CD4-positive, alpha-beta T cell treated with Interleukin-21 for 1 hour (primary cell): ENCODE measurements around the gene TOMM7.
"Not testable (repeated sequence)": the region's sequence is repeated elsewhere in the genome, so short reads cannot be mapped to it uniquely, and the experiment has no call there.

Source experiments
- DNase-seq: peaks from one replicate; pipeline ENCODE4 v3.0.0-alpha.2; 2020

The TOMM7 gene

DNA sequence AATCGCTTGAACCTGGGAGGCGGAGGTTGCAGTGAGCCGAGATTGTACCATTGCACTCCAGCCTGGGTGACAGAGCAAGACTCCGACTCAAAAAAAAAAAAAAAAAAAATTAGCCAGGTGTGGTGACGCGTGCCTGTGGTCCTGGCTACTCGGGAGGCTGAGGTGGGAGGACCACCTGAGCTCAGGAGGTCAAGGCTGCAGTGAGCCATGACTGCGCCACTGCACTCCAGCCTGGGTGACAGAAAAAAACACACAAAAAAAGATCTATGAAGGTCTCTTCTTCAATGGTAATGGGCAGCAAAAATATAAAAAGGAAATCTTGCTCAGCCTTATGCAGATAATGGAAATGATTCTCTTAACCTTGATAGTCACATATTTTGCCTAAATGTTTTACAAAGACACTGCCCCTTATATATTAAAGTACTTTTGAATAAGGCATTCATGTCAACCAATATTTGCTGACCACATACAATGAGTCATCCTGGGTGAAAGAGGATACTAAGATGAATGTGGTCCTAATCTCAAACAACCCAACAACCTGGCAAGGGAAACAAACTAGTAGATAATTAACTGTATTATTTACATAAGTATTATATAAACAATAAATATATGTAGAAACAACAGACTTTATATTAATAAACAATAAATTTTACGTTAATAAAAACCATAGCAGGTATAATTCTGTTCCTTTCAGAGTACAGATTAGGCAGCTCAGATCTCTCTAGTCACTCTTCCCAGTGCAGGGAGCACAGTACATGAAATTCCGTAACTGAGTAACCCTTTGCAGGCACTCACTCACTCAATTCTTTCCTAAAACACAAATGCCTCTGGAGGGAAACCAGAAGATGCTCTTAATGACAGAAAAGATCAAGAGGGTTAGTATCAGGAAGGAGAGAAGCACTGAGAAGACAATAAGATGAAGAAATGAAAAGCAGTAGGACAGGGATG is 8.1 kb downstream of the TOMM7 start:
- no peak for DNase-seq

DNA sequence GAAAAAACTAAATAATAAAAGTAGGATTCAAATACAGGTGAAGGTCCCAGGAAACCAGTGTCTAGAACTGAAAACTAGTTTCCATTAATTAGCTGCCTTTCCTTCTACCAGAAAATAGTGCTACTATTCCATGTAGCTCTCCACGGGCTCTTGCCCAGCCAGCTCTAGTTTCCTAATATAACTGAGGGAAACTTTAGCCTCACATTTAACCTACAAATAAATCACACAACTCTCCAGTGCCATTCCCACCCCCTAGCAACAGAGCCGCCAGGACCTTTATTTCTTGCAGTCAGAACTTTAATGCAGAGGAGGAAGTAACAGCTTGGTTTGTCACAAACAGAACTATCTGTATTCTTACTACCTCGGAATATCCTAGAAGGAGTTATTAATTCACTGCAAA is 10.3 kb downstream of the TOMM7 start:
- no peak for DNase-seq

DNA sequence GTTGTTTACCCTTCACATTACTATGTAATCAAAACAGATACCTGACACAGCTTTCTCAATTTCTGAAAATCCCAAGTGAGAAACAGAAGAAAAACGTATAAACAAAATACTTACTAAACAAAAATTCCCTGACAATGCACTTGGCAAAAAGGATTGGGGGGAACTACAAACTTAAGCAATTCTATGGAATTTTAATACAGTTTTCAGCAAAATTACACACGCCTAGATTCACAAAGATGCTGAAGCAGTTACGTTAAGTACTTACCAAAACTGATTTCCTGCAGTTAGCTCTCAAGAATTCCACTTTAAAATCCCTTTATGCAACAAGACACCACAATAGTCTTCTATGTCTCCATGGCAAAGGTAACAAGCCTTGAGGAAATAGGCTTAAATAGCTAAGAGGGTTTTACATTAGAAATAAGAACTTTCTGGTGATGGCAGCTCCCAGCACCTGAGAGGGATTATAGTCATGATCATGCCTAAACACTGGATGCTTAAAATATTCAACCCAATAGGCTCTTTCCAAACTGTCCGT is 10.8 kb downstream of the TOMM7 start:
- DNase-seq = no peak

DNA sequence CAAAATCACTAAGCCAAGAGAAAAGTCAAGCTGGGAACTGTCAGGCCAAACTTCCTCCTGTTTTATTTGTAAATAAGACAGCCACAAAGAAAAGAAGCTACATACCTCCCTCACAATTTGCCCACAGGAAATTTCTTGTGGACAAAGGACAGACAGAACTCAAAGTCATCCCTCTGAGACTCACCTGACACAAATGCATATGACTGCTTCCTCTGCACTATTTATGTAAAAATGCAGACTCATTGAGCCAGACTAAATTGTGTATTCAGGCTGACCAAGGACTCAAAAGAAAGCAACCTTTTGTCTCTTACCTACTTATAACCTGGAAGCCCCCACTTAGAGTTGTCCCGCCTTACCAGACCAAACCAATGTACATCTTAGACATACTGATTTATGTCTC is 11.8 kb downstream of the TOMM7 start:
- no peak for DNase-seq

GRCh38 chr7:22809902-22810642 is 12.6 kb downstream of the TOMM7 start:
- no peak for DNase-seq

- no peak for DNase-seq
Observed at GRCh38 chr7:22808140-22808539, 14.5 kb downstream of the TOMM7 start.

GRCh38 chr7:22806752-22807151 is 15.9 kb downstream of the TOMM7 start:
- DNase-seq = no peak

DNA sequence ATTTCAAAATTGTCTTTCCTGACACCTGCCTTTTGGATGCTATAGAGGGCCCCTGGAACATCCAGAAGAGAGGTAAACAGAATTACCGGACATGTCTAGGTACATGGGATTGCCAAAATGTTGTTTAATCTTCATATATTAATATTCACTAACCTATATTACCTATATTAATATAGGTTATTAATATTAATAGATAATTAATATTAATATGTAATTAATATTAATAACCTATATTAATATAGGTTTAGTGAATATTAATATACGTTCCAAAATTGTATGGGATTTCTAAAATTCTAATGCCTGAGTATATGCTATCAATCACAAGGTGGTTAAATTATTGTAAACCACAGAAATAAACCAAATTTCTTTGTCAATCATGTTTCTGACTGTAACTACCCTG is 17.4 kb downstream of the TOMM7 start:
- DNase-seq = no peak

GRCh38 chr7:22802831-22803230 is 19.8 kb downstream of the TOMM7 start:
- not testable (repeated sequence) for DNase-seq

DNA sequence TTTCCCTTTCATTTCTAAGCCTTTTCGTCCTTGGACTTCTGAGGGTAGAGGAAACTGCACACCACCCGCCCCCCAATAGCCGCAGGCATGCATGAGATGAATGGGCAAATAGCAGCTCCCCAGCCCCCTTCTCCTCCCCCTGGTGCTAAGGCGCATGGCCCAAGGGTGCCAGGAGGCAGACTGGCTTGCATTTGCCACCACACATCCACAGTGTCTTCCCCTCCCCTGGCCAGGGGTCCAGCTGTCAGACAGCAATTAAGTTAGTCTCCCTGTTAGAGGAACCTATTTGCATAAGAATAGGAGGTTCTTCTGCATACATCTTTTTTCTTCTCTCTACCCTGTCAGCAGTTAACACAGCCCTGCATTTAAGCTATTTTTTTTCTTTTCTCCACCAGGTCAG is 20.2 kb downstream of the TOMM7 start:
- no peak for DNase-seq

DNA sequence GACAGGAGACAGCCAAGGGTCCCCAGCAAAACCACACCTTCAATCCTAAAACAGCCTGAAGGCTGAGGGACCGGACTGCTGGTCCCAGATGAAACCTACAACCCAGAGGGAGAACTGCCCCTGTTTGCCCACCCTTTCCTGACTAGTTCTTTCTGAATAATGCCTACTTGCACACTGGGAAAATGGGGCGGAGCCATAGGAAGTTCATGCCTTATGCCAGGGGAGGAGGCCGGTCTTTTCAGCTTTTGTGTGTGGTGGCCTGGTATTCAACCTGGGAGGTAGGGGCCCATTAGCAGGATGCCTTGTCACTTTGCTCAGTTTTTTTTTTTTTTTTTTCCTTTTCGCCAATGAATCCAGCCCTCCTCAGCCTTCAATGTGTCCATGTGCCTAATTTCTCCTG is 20.7 kb downstream of the TOMM7 start:
- no peak for DNase-seq

DNA sequence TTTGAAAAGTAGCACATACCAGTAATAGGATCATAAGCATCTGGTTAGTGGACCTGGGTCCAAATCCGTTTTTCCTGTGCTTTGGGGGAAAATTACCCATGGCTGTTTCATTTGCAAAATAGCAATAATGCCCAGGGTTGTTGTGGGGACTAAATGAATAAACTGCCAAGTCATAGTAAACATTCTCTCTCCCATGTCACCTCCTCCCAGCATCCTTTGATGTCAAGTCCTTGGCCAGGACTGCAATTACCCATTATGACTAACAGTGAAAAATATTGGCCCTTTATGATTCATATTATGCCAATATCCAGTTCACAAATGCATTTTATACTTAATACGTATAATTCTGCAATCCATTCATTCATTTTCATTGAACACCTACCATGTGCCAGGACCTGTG is 23.0 kb downstream of the TOMM7 start:
- no peak for DNase-seq

GRCh38 chr7:22793593-22794462 is 28.8 kb downstream of the TOMM7 start:
- DNase-seq = no peak

- no peak for DNase-seq
Observed at GRCh38 chr7:22791204-22792158, 31.2 kb downstream of the TOMM7 start.

DNA sequence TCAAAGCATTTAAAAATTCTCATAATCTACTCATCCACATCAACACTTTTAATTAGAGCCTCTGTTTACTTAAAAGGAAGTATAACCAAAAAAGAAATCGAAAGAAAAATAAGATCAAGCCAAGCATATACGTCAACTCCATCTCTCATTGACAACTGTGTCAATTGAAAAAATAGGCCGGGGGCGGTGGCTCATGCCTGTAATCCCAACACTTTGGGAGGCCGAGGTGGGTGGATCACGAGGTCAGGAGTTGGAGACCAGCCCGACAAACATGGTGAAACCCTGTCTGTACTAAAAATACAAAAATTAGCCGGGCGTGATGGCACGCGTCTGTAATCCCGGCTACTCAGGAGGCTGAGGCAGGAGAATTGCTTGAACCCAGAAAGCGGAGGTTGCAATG is 32.0 kb downstream of the TOMM7 start:
- not testable (repeated sequence) for DNase-seq

DNA sequence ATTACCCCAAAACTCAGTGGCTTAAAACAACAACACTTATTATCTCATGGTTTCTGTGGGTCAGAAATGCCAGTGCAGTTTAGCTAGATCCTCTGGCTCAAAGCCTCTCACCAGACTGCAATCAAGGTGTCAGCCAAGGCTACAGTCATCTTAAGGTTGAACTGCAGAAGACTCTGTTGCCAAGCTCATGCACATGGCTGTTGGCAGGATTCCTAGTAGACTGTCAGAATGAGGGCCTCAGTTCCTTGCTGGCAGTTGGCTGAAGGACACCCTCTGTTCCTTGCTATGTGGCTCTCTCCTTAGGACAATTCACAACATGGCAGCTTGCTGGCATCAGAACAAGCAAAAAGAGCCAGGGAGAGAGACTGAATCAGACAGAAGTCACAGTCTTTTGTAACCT is 34.7 kb downstream of the TOMM7 start:
- DNase-seq = no peak

DNA sequence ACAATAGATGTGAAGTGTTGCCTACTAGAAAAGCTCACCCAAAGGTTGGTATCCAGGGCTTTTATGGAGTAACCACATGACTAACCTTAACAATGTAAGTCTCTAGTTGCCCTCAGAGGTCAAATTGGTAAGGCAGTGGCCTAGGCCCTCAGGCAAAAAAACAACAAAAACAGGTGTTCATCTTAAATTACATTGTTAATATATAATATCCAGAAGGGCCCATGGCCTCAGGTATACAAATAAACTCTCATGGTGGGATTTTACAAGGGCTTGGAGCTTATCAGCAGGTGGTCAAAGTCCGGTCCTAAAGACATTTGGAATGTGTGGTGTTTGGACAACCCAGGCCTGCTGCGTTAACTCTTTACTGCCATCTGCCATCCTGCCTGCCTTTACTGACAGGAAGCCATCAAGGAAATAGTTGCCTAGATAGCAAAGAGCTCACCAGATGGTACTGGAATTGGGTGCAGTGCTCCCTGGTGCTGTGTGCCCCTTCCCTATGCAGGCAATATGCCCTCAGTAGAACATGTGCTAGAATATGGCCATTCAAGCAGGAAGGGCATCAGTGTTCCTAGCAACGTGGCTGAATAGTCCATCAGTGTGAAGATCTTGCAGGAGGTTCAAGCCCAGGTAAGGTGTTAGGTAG is 36.2 kb downstream of the TOMM7 start:
- no peak for DNase-seq

DNA sequence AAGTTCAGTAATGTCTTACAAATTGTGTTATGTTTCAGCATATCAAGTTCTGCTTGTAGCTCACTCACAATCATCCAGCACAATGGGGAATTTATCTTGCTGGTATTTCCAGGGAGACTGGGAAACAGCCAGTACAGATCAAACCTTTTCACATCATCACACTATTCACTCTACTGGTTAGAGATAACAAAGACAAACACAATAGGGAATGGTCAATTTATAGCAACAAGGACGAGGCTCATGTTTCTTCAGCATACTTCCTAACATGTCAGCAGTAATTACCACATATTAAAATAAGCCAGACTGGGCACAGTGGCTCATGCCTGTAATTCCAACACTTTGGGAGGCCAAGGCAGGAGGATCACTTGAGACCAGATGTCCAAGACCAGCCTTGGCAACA is 38.3 kb downstream of the TOMM7 start:
- no peak for DNase-seq

DNA sequence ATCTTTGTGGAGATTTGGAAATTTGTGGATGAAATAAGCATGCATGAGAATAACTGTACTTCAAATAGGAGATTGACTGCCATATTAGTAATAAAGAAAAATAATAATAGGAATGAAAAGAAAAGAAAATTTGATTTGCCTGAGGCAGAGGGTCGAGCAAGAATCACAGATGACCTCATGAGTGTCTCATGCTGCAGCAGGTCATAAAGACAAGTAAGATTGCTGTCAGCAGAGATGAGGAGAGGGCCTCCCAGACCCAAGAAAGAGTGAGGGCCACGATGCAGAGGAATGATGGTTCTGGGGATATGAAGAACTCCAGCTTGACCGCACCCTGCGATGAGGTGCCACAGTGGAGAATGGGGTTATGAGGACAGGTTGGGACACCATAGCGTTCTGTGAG is 39.2 kb downstream of the TOMM7 start:
- DNase-seq = no peak

- DNase-seq = peak; percentile 62
Observed at GRCh38 chr7:22782616-22783232, 39.9 kb downstream of the TOMM7 start.

- no peak for DNase-seq
Observed at GRCh38 chr7:22781230-22781711, 41.4 kb downstream of the TOMM7 start.
